Right lobe of liver (tissue), 6 donors: Measurements from ENCODE around the gene FOXI2. TPM values are rescaled to one million over a fixed set of nuclear protein-coding genes. Genes with fewer than 3 reads are reported as not detected.

ENCODE experiments used
- ATAC-seq, 4 donors: fragments of 200-7000 bp; cut with Tn5 transposase; one replicate each; pipeline ENCODE4 v1.9.1; 2020; ENCODE audit warnings: mild to moderate bottlenecking in 4 of 4, moderate library complexity in 4 of 4
- DNase-seq, 3 donors: peaks; one replicate each; pipeline ENCODE4 v3.0.0-alpha.2; 2020
- H3K27ac ChIP-seq, 3 donors: fragments of 200-600 bp; one replicate each; pipeline ENCODE4 v1.8.0; 2022
- H3K27me3 ChIP-seq, 2 donors: fragments of 200-600 bp; one replicate each; pipeline ENCODE4 v1.8.0; 2022
- H3K36me3 ChIP-seq, 4 donors: fragments of 200-600 bp; sonication (generic) in 1 of 4; one replicate each; pipeline versions ENCODE4 v1.5.1 to v1.8.0; 2017 to 2022; ENCODE audit warnings: control low read depth in 1 of 4
- H3K4me1 ChIP-seq, 4 donors: fragments of 200-600 bp; sonication (generic) in 1 of 4; one replicate each; pipeline versions ENCODE4 v1.5.1 to v1.8.0; 2017 to 2022; ENCODE audit warnings: control low read depth in 1 of 4
- H3K4me3 ChIP-seq, 3 donors: fragments of 200-600 bp; one replicate each; pipeline ENCODE4 v1.8.0; 2022
- H3K9me3 ChIP-seq, 4 donors: fragments of 200-600 bp; sonication (generic) in 1 of 4; one replicate each; pipeline versions ENCODE4 v1.5.1 to v1.8.0; 2017 to 2022; ENCODE audit warnings: control low read depth in 1 of 4
- POLR2A ChIP-seq: fragments of 450-650 bp; IDR thresholded peaks from one replicate; pipeline ENCODE4 v1.6.1; 2017; ENCODE audit warnings: antibody characterized with exemption, mild to moderate bottlenecking
- WGBS: methylation state at CpG from one replicate; pipeline ENCODE4 v1.1.6; 2018; ENCODE audit warnings: low coverage, low lambda C conversion rate; ENCODE audit not compliant: insufficient coverage; ENCODE audit errors: missing lambda C conversion rate; 5-methylcytosine and 5-hydroxymethylcytosine counted together
- intact Hi-C, 2 donors: fragments of 100-400 bp; cut with DNase I; formaldehyde crosslinking; loops; one replicate each; pipeline versions ENCODE4 v1.11.2 to v1.14.1; 2022
- total RNA-seq, 6 experiments: library from RNA; depleted of rRNA in 2 of 6; stranded (reverse); fragments of >200 nt in 2 of 6; fragmentation: NEBNext Ultra II Directional in 3 of 6; extraction: Animal tissue kit (Norgen Biotek cat#: 25700) in 3 of 6; gene quantifications; one replicate each; pipeline versions ENCODE4 v1.1.0 to v1.2.4, GENCODE V29; 2016 to 2023
- TF ChIP-seq, protein P1 (sequence below), 4 donors: fragments of 200-600 bp in 3 of 4; fragments of 450-650 bp in 1 of 4; IDR thresholded peaks; one replicate each; pipeline versions ENCODE4 v1.5.1 to v1.8.0; 2016 to 2022; ENCODE audit warnings: antibody characterized with exemption in 4 of 4, mild to moderate bottlenecking in 2 of 4
- donor health status: DM: no; HTN: yes; CAD: no.
- donor health status: DM: no; HTN: no; CAD: no.
- donor health status: DM: no; HTN: no; CAD: no.
- donor health status: DM: no; HTN: yes; CAD: no.
- donor health status: DM: no; HTN: yes; CAD: no.

FOXI2 gene
- total RNA-seq, 6 experiments from 2014 or later: not detected

DNA sequence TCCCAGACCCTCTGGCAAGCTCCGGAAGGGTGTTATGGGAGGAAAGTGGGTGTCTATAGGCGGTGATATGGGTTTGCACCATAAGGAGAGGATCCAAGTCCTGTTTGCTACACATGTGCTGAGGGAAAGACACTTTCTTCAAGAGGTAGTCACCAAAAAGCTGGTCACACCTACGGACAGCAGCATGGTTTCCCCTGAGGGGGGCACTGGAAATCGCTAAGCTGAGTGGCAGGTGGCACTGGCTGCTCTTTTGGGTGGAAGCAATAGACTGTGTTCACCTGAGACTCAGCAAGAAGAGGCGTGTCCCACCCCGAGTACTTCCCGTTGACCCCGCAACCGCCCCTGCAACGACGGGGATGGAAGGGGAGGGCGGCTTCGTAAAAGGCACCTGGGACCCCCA lies 1.8 kb upstream of the FOXI2 start:
- Histone ChIP-seq H3K36me3 (no peaks in the 10 kb centered on the region), H3K4me1 (peaks cover 0 to 5% (median 0%) of the 10 kb centered on the region in 4 donors), H3K27me3 (peaks cover 0 to 26% of the 10 kb centered on the region in 2 donors), H3K4me3 (no peak overlapping the region), H3K27ac (no peak overlapping the region), H3K9me3 (no peaks in the 10 kb centered on the region)
- TF ChIP-seq, protein P1, sequence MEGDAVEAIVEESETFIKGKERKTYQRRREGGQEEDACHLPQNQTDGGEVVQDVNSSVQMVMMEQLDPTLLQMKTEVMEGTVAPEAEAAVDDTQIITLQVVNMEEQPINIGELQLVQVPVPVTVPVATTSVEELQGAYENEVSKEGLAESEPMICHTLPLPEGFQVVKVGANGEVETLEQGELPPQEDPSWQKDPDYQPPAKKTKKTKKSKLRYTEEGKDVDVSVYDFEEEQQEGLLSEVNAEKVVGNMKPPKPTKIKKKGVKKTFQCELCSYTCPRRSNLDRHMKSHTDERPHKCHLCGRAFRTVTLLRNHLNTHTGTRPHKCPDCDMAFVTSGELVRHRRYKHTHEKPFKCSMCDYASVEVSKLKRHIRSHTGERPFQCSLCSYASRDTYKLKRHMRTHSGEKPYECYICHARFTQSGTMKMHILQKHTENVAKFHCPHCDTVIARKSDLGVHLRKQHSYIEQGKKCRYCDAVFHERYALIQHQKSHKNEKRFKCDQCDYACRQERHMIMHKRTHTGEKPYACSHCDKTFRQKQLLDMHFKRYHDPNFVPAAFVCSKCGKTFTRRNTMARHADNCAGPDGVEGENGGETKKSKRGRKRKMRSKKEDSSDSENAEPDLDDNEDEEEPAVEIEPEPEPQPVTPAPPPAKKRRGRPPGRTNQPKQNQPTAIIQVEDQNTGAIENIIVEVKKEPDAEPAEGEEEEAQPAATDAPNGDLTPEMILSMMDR (IDR thresholded peaks at IDR 0.05): no peak
- TF ChIP-seq POLR2A: no peak
- 11% methylated on average over 11 of the region's 13 CpGs for WGBS
- ATAC-seq: no peak
- intact Hi-C loops: no loop called here
- no peak for DNase-seq

DNA sequence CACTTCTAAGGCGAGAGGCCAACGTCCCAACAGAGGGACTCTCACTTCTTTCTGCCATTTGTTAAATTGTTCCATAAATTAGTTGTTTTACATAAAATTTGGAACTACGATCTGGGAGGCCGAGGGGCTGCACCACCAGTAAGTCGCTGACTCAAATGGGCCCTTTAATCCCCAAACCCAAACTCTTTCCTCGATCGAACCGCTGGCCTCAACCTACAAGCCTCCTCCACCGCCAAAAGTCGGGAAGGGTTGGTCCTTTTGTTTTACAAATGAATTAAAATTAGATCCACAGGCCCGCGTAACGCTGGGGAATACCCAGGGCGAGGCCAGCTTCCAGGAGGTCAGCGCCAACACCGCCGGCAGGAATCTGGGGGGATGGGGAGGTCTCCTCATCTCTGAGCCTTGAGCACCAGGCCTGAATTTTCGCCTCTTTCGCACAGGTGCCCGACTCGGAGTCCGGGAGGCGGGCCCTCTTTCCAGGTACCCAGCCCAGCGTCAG lies 1.2 kb upstream of the FOXI2 start:
- no peak for TF ChIP-seq POLR2A
- TF ChIP-seq, protein P1 (IDR thresholded peaks at IDR 0.05): no peak
- intact Hi-C loops: no loop called here
- Histone ChIP-seq H3K4me1 (peaks cover 0 to 5% (median 0%) of the 10 kb centered on the region in 4 donors), H3K4me3 (no peak overlapping the region), H3K27me3 (peaks cover 0 to 26% of the 10 kb centered on the region in 2 donors), H3K9me3 (no peaks in the 10 kb centered on the region), H3K36me3 (no peaks in the 10 kb centered on the region), H3K27ac (no peak overlapping the region)
- DNase-seq (no peak), ATAC-seq (no peak)
- 11% methylated on average over 15 of the region's 24 CpGs for WGBS

DNA sequence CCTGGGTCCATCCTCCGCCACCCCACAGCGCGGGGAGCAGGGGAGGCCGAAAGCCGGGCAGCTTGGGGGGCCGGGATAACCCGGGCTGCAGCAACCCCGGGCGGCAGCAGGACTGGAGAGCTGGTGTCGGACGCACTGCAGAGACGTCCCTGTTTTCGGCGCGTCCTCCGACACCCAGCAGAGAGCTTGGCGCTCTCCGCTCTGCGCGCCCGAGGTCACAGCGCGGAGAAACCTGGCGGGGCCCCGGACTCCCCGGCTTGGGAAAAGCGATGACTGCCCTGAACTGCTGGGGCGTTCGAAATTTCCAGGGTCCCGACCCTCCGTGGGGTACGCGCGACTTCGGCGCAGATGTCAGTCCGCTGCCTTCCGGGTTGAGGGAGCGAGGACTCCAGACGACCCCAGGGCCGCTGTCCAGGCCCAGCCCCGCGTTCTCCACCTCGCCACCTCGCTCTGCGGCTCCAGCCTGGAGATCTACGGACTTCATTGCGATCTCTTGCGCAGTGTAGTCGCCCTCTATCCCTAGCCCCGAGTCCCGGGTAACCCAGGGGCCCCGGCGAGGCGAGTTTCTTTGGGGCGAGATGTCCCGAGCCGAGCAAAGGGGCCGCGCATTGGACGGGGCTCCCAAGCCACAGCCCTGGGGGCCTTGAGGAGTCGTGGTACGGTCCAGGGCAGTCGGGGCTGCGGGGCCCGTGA lies 617 bp upstream of the FOXI2 start:
- Histone ChIP-seq H3K4me1 (peaks cover 0 to 5% (median 0%) of the 10 kb centered on the region in 4 donors), H3K36me3 (no peaks in the 10 kb centered on the region), H3K27me3 (peaks cover 0 to 26% of the 10 kb centered on the region in 2 donors), H3K4me3 (no peak overlapping the region), H3K27ac (no peak overlapping the region), H3K9me3 (no peaks in the 10 kb centered on the region)
- DNase-seq: no peak
- TF ChIP-seq, protein P1 (IDR thresholded peaks at IDR 0.05): no peak
- TF ChIP-seq POLR2A: no peak
- peak in 1 of 4 donors; percentile 17 for ATAC-seq
- 4% methylated on average over 6 of the region's 66 CpGs for WGBS
- intact Hi-C loops: no loop called here

DNA sequence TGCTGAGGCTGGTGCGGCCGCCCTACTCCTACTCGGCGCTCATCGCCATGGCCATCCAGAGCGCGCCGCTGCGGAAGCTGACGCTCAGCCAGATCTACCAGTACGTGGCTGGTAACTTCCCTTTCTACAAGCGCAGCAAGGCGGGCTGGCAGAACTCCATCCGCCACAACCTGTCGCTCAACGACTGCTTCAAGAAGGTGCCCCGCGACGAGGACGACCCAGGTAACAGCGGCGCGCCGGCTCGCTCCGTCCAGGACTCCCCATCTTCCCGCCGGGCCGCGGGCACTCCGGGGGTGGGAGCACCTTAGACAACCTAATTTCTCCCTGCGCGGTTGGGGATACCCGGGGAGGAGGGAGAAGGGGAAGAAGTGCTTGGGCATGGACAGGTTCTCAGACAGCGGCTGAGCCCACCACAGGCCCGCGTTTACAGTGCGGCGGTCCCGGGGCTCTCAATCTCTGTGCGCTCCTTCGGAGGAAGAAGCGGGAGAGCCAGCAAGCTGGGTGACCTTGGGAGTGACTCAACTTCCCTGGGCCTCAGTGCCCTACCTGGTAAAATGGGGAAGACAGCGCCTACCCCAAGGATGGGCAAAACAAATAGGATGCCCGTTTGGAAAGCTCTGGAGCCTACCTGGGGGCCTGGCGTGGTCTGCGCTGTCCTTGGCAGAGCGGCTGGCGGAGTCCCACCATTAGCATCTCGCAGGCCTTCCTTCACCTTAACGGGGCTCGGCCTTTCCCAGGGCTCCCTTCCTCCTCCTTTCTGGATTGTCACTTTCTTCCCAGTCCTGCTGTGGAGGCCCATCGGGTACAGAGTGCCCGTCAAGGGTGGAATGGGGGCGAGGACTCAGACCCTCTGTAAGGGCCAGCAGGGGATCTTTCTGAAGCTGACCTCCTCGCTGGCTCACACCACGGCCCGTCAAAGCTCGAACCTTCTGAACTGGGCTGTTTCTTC lies 852 bp downstream of the FOXI2 start:
- Histone ChIP-seq H3K27me3 (peaks cover 0 to 26% of the 10 kb centered on the region in 2 donors), H3K4me3 (no peak overlapping the region)
- intact Hi-C loops: no loop called here

More for the DNA sequence above, 852 bp downstream of the FOXI2 start:
- no peak for DNase-seq
- Histone ChIP-seq H3K27ac (no peak overlapping the region), H3K36me3 (no peaks in the 10 kb centered on the region), H3K9me3 (no peaks in the 10 kb centered on the region), H3K4me1 (peaks cover 0 to 5% (median 0%) of the 10 kb centered on the region in 4 donors)
- 12% methylated on average over 9 of the region's 59 CpGs for WGBS
- no peak for ATAC-seq
- no peak for TF ChIP-seq POLR2A
- TF ChIP-seq, protein P1 (IDR thresholded peaks at IDR 0.05): no peak
